ENCODE results near the gene CCDC112. TPM values are rescaled to one million over a fixed set of nuclear protein-coding genes. Genes with fewer than 3 reads are reported as not detected.
"Not testable (repeated sequence)": the region's sequence is repeated elsewhere in the genome, so short reads cannot be mapped to it uniquely, and the experiment has no call there.

CCDC112 gene
- total RNA-seq, 1 donor from 2014 or later: 9.1 TPM

GRCh38 chr5:115330830-115331229 is 34.4 kb upstream of the CCDC112 start:
- peaks cover 4% of the 10 kb centered on the region for H3K27me3 Mint-ChIP-seq (ENCODE audit: low read depth)
- H3K4me3 Mint-ChIP-seq: no peak overlapping the region
- H3K27ac Mint-ChIP-seq: no peak overlapping the region
- no peak for DNase-seq (ENCODE audit: low spot score in 2 of 2, unreplicated experiment in 2 of 2)
- H3K4me1 Mint-ChIP-seq: peaks cover 2% of the 10 kb centered on the region
- H3K36me3 Mint-ChIP-seq: no peaks in the 10 kb centered on the region
- H3K9me3 Mint-ChIP-seq: peaks cover 11% of the 10 kb centered on the region
- TF ChIP-seq CTCF (IDR thresholded peaks at IDR 0.05; ENCODE audit: unreplicated experiment): no peak

- peaks cover 4% of the 10 kb centered on the region for H3K27me3 Mint-ChIP-seq (ENCODE audit: low read depth)
- no peak overlapping the region for H3K4me3 Mint-ChIP-seq
- no peaks in the 10 kb centered on the region for H3K4me1 Mint-ChIP-seq
- H3K36me3 Mint-ChIP-seq: no peaks in the 10 kb centered on the region
- TF ChIP-seq CTCF (IDR thresholded peaks at IDR 0.05; ENCODE audit: unreplicated experiment): no peak
- peaks cover 11% of the 10 kb centered on the region for H3K9me3 Mint-ChIP-seq
- no peak overlapping the region for H3K27ac Mint-ChIP-seq
- DNase-seq (ENCODE audit: low spot score in 2 of 2, unreplicated experiment in 2 of 2): no peak
Observed at GRCh38 chr5:115329475-115329874, 33.0 kb upstream of the CCDC112 start.

- DNase-seq (ENCODE audit: low spot score in 2 of 2, unreplicated experiment in 2 of 2); H3K27ac Mint-ChIP-seq; H3K4me1 Mint-ChIP-seq; H3K36me3 Mint-ChIP-seq; H3K27me3 Mint-ChIP-seq (ENCODE audit: low read depth); H3K4me3 Mint-ChIP-seq: not testable (repeated sequence)
- H3K9me3 Mint-ChIP-seq: peaks cover 11% of the 10 kb centered on the region
Observed at GRCh38 chr5:115328617-115329274, 32.3 kb upstream of the CCDC112 start.

- H3K4me3 Mint-ChIP-seq: no peak overlapping the region
- H3K36me3 Mint-ChIP-seq: no peaks in the 10 kb centered on the region
- no peak for TF ChIP-seq CTCF (IDR thresholded peaks at IDR 0.05; ENCODE audit: unreplicated experiment)
- peaks cover 9% of the 10 kb centered on the region for H3K9me3 Mint-ChIP-seq
- no peak for DNase-seq (ENCODE audit: low spot score in 2 of 2, unreplicated experiment in 2 of 2)
- H3K27me3 Mint-ChIP-seq (ENCODE audit: low read depth): peaks cover 4% of the 10 kb centered on the region
- no peaks in the 10 kb centered on the region for H3K4me1 Mint-ChIP-seq
- no peak overlapping the region for H3K27ac Mint-ChIP-seq
Observed at GRCh38 chr5:115325296-115325959, 29.0 kb upstream of the CCDC112 start.

- Mint-ChIP-seq H3K27me3 (ENCODE audit: low read depth) (peaks cover 4% of the 10 kb centered on the region), H3K4me3 (no peak overlapping the region), H3K36me3 (no peaks in the 10 kb centered on the region), H3K27ac (no peak overlapping the region), H3K9me3 (peaks cover 9% of the 10 kb centered on the region), H3K4me1 (no peaks in the 10 kb centered on the region)
- no peak for TF ChIP-seq CTCF (IDR thresholded peaks at IDR 0.05; ENCODE audit: unreplicated experiment)
- no peak for DNase-seq (ENCODE audit: low spot score in 2 of 2, unreplicated experiment in 2 of 2)
Observed at GRCh38 chr5:115324021-115324420, 27.6 kb upstream of the CCDC112 start.

GRCh38 chr5:115322729-115323128 is 26.3 kb upstream of the CCDC112 start:
- H3K4me3 Mint-ChIP-seq: no peak overlapping the region
- H3K27me3 Mint-ChIP-seq (ENCODE audit: low read depth): peaks cover 3% of the 10 kb centered on the region
- peaks cover 4% of the 10 kb centered on the region for H3K4me1 Mint-ChIP-seq
- no peak overlapping the region for H3K27ac Mint-ChIP-seq
- peaks cover 9% of the 10 kb centered on the region for H3K9me3 Mint-ChIP-seq
- TF ChIP-seq CTCF (IDR thresholded peaks at IDR 0.05; ENCODE audit: unreplicated experiment): no peak
- H3K36me3 Mint-ChIP-seq: no peaks in the 10 kb centered on the region
- DNase-seq (ENCODE audit: low spot score in 2 of 2, unreplicated experiment in 2 of 2): no peak

Measured in mesothelial cell of epicardium (in vitro differentiated cells).